Parathyroid adenoma (tissue), 2 donors: ENCODE measurements around the gene CDK2AP2.

Experiments
- H2AFZ ChIP-seq: fragments of 300-600 bp; sonication (generic); one replicate; pipeline ENCODE4 v1.7.0; 2017; ENCODE audit warnings: antibody characterized with exemption, mild to moderate bottlenecking
- H3K27ac ChIP-seq: fragments of 300-600 bp; sonication (generic); one replicate; pipeline ENCODE4 v1.7.0; 2017
- H3K27me3 ChIP-seq: fragments of 300-600 bp; sonication (generic); one replicate; pipeline ENCODE4 v1.7.0; 2017; ENCODE audit warnings: low read length; ENCODE audit not compliant: control insufficient read depth, insufficient read depth
- H3K36me3 ChIP-seq: fragments of 300-600 bp; sonication (generic); one replicate; pipeline ENCODE4 v1.7.0; 2017; ENCODE audit warnings: low read length; ENCODE audit not compliant: control insufficient read depth, insufficient read depth
- H3K4me1 ChIP-seq: fragments of 300-600 bp; sonication (generic); one replicate; pipeline ENCODE4 v1.7.0; 2017; ENCODE audit warnings: control low read depth
- H3K4me2 ChIP-seq: fragments of 300-600 bp; sonication (generic); one replicate; pipeline ENCODE4 v1.7.0; 2017; ENCODE audit warnings: low read length
- H3K4me3 ChIP-seq: fragments of 300-600 bp; sonication (generic); one replicate; pipeline ENCODE4 v1.7.0; 2017; ENCODE audit warnings: low read depth, low read length
- H3K79me2 ChIP-seq: fragments of 300-600 bp; sonication (generic); one replicate; pipeline ENCODE4 v1.7.0; 2017; ENCODE audit warnings: control low read depth
- H3K9ac ChIP-seq: fragments of 300-600 bp; sonication (generic); one replicate; pipeline ENCODE4 v1.7.0; 2017; ENCODE audit warnings: mild to moderate bottlenecking
- H3K9me3 ChIP-seq: fragments of 300-600 bp; sonication (generic); one replicate; pipeline ENCODE4 v1.7.0; 2017; ENCODE audit warnings: low read length; ENCODE audit not compliant: control insufficient read depth
- TF ChIP-seq, protein P1 (sequence below): fragments of 300-600 bp; sonication (generic); IDR thresholded peaks from one replicate; pipeline ENCODE4 v1.7.0; 2017; ENCODE audit warnings: antibody characterized with exemption, mild to moderate bottlenecking
- donor health status: primary hyperparathyroidism.

CDK2AP2 gene

DNA sequence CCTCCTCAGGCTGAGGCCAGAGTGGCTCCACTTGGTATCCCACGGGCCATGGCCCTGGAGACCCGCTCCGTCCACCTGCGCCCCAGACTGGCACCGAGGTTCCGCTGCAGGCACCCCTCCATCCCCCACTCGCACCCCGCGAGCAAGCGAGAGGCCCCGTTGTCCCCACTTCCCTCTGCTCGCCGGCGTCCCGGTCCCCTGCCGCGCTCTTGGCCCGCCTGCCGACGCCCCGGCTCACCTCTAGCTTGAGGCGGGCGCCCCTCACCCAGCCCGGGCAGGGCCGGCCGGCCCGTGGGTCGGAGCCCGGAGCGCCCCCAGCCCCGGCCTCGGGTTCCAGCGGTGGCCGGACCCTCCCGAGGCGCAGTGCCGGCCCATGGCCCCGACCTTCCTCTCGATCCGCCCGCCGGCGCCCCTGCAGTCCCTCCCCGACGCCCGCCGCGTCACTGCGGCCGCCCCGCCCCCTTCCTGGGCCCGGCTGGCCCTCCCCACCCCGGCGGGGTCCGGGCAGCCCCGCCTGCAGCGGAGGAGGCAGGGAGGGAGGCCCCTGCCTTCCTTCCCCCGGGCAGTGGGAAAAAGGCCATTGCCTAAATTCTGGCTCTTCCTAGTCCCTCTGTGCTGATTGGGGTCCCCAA is 2.9 kb downstream of the CDK2AP2 start, which contains the start of gene PITPNM1:
Gene PITPNM1, minus strand, starts transcription at position 414 of the 632 bp plus-strand sequence. CDS start 1,183 bp downstream, outside the sequence.
- H3K9ac ChIP-seq: no peak within 1 kb of the TSS
- H3K36me3 ChIP-seq: no peaks in the 10 kb centered on the region
- TF ChIP-seq, protein P1, sequence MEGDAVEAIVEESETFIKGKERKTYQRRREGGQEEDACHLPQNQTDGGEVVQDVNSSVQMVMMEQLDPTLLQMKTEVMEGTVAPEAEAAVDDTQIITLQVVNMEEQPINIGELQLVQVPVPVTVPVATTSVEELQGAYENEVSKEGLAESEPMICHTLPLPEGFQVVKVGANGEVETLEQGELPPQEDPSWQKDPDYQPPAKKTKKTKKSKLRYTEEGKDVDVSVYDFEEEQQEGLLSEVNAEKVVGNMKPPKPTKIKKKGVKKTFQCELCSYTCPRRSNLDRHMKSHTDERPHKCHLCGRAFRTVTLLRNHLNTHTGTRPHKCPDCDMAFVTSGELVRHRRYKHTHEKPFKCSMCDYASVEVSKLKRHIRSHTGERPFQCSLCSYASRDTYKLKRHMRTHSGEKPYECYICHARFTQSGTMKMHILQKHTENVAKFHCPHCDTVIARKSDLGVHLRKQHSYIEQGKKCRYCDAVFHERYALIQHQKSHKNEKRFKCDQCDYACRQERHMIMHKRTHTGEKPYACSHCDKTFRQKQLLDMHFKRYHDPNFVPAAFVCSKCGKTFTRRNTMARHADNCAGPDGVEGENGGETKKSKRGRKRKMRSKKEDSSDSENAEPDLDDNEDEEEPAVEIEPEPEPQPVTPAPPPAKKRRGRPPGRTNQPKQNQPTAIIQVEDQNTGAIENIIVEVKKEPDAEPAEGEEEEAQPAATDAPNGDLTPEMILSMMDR: no peak
- peak within 1 kb of the TSS; percentile 34 for H2AFZ ChIP-seq
- no peaks in the 10 kb centered on the region for H3K9me3 ChIP-seq
- H3K27me3 ChIP-seq: no peaks in the 10 kb centered on the region
- H3K4me2 ChIP-seq: peak within 1 kb of the TSS; percentile 75
- peak within 1 kb of the TSS; percentile 91 for H3K27ac ChIP-seq
- H3K4me3 ChIP-seq: peak within 1 kb of the TSS; percentile 61
- no peaks in the 10 kb centered on the region for H3K79me2 ChIP-seq
- peaks cover 10% of the 10 kb centered on the region for H3K4me1 ChIP-seq

DNA sequence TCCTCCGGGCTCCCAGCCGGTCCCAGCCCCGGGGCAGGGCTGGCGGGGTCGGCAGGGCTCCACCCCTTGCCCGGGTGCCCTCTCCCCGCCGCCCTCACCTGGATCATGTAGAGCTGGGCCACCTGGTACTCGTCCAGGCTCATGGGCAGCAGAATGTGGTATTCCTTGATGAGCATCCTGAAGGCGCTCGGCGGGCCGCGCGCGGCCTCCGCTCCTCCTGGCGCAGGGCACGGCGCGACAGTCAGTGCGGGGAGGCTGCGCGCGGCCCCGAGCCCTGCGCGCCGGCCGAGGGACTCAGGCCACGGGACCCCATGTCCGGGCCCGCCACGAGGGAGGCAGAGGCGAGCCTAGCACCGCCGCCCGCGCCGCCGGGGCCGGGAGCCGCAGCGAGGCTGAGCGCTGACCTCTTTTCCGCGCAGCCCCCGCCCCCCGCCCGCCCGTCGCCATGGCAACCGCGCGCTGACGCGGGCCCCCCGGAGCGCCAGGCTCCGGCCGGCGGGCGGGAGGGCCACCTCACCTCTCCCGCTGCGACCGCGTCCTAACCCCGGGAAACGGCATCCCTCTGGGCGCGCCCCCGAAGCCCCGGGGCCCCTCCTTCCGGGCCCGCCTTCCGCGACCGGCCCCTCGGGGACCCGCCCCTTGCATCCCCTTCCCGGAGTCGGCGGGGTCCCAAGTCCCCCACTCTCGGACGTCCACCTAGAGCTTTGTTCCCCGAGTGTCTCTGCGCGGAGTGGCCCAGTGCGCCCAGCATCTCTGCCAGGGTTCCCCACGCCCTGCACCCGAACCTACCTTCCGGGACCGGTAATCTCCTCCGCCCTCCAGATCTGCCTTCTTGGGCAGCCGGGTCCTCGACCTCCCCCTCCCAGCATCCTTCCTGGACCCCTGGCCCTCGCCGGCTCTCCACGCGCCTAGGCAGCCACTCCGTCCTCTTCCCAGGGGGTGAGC is 3.7 kb downstream of the CDK2AP2 start:
- H3K4me2 ChIP-seq: peak overlapping the region; percentile 75
- peaks cover 10% of the 10 kb centered on the region for H3K4me1 ChIP-seq
- H3K27ac ChIP-seq: peak overlapping the region; percentile 44
- no peaks in the 10 kb centered on the region for H3K79me2 ChIP-seq
- no peaks in the 10 kb centered on the region for H3K27me3 ChIP-seq
- peak overlapping the region; percentile 61 for H3K4me3 ChIP-seq
- no peaks in the 10 kb centered on the region for H3K9me3 ChIP-seq
- H3K9ac ChIP-seq: no peak overlapping the region
- H2AFZ ChIP-seq: peak overlapping the region; percentile 34
- no peaks in the 10 kb centered on the region for H3K36me3 ChIP-seq
- TF ChIP-seq, protein P1: no peak

DNA sequence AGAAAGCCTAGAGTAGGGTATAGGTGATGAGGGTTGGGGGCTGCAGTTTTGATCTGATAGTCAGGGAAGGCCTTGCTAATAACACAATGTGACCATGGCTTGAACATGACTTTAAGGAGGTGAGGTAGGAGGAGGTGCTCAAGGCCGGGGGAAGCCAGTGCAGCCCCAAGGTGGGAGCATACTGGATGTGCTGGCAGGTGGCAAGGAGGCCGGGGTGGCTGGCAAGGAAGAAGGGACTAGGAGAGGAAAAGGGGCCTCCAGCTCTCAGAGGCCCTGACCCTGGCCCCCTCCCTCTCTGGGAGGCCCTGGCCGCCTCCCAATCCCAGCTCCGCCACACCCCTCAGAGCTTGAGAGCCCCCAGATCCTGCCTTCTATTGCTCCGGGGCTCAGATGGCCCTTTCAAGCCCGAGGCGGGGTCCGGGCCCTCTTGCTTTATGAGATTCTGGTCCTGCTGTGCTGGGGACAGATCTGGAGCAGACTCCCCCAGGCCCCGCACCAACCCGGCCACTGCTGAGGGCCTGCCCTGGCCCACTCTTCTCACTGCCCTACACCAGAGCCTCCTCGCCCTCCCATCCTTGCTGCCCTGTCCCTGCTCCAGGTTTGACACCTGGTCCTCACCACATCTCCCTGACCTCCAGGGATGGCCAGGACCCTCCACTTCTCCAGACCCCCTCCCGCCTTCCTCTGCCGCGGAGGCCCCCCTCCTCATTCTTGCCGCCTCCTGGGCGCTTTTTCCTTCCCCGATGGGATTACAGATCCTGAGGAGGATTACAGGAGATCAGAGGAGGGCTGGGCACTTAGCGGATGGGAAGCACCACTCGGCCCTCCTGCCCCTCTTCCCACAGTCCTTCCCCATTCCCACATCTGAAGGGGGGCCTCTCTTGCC is 4.6 kb downstream of the CDK2AP2 start:
- H3K9me3 ChIP-seq: no peaks in the 10 kb centered on the region
- H2AFZ ChIP-seq: no peak overlapping the region
- H3K27ac ChIP-seq: no peak overlapping the region
- H3K79me2 ChIP-seq: no peaks in the 10 kb centered on the region
- H3K36me3 ChIP-seq: no peaks in the 10 kb centered on the region
- TF ChIP-seq, protein P1: no peak
- H3K4me1 ChIP-seq: peaks cover 10% of the 10 kb centered on the region
- peak overlapping the region; percentile 25 for H3K4me2 ChIP-seq
- no peaks in the 10 kb centered on the region for H3K27me3 ChIP-seq
- no peak overlapping the region for H3K9ac ChIP-seq
- no peak overlapping the region for H3K4me3 ChIP-seq

DNA sequence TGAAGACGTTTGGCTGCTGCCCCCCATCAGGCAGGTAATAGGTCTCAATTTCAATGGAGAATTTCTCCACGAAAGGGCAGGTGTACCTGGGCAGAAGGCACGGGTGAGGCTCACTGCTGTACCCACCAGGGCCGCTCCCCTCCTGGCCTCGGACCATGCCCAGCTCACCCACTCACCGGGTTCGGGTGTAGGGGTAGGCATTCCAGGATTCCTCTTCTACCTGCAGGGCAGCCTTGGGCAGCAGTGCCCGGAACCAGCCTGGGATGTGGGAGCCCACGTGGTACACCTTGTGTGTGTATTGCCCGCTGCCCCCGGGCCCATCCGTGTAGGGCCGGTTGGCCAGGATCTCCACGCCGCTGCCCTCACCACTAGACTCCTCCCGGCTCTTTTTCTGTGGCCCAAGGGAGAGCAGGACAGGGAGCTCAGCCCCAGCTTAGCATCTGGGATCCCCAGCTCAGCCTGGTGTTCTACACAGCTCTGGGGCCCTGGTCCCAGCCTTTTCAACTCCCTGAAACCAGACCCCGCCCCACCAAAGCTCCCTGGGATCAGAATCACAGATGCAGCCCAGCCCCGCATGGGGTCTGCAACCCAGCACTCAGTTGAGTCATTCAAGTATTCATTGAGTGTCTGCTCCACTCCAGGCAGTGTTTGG is 5.5 kb downstream of the CDK2AP2 start:
- no peaks in the 10 kb centered on the region for H3K79me2 ChIP-seq
- H3K27me3 ChIP-seq: no peaks in the 10 kb centered on the region
- H3K27ac ChIP-seq: no peak overlapping the region
- H3K4me3 ChIP-seq: no peak overlapping the region
- H2AFZ ChIP-seq: no peak overlapping the region
- H3K4me1 ChIP-seq: peaks cover 10% of the 10 kb centered on the region
- H3K36me3 ChIP-seq: no peaks in the 10 kb centered on the region
- no peak overlapping the region for H3K4me2 ChIP-seq
- TF ChIP-seq, protein P1: no peak
- no peaks in the 10 kb centered on the region for H3K9me3 ChIP-seq
- H3K9ac ChIP-seq: no peak overlapping the region
